Iris pigment epithelial cell (primary cell): ENCODE data around the gene ZNF532.

Source experiments
- DNase-seq: peaks from one replicate; pipeline ENCODE4 v3.0.0-alpha.2; 2011; ENCODE audit warnings: low read depth

Gene ZNF532

DNA sequence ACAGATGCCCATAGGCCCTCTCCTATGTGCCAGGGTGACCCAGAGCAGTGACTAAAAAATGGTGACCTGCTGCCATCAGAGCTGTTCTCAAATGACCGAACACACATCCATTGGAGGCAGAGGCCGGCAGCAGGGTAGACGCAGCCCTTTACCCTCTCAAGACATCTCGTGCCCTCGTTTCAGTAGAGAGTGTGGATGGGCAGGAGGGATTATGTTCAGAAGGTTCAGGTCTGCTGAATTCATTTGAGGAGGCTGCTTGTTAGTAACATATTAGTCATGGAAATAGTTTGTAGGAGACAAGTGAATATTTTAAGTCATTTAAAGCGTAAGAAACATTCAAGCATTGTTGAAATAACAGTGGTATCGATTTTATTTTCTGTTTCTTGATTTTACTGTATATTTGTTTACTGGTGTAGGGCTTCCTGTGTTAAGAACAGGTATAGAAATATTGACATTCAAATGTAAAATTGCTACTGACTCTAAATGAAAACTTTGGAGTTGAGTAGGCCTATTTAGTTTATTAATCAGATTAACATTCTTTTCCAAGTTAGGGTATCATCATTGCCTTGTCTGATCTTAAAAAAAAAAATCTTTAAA, 82.6 kb downstream of the ZNF532 start:
- no peak for DNase-seq

DNA sequence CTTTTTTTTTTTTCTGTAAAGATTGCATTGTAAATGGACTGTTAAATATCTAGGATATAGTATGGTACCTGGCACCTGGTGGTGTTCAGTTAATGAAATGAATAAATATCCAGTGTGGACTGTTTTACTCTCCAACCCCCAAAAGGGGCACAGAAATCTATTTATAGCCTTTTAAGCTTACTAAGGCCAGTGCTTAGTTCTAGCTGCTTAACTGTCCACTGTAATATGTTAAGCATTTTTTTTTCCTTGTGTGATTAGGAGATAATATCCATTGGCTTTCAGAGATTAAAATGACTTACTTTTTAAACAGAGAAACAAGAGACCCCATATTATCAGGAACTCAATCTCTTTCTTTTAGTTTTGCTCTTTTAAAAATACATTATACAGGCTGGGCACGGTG, 84.4 kb downstream of the ZNF532 start:
- DNase-seq = no peak

- DNase-seq = no peak
These were observed 87.5 kb downstream of the ZNF532 start for GRCh38 chr18:58951986-58952702.

GRCh38 chr18:58952858-58953257, 88.2 kb downstream of the ZNF532 start:
- no peak for DNase-seq

DNA sequence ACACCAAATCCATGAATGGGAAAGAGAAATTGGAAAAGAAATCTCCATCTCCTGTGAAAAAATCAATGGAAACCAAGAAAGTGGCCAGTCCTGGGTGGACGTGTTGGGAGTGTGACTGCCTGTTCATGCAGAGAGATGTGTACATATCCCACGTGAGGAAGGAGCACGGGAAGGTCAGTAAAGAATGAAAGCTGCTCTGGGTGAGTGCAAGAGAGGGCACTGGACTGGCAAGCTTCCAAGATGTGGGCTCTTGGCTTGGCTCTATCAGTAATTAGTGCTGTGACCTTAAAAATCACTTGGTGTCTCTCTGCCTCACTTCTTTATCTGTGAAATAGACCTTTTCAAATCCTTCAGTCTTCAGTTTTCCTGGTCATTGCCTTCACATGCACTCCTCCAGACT, 89.0 kb downstream of the ZNF532 start:
- DNase-seq = no peak

DNA sequence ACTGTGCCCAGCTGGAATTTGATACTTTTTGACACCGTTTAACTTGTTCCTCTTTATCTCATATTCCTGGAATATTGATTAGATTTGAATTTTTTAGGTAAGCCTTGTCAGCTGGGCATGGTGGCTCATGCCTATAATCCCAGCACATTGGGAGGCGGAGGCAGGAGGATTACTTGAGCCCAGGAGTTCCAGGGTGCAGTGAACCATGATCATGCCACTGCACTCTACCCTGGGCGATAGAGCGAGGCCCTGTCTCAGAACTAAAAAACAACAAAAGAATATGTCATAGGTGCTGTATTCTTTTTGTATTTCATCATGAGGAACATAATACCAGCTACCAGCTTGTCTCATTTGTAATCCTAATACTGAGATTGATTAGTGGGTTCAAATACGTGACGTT, 90.3 kb downstream of the ZNF532 start:
- DNase-seq = no peak

DNA sequence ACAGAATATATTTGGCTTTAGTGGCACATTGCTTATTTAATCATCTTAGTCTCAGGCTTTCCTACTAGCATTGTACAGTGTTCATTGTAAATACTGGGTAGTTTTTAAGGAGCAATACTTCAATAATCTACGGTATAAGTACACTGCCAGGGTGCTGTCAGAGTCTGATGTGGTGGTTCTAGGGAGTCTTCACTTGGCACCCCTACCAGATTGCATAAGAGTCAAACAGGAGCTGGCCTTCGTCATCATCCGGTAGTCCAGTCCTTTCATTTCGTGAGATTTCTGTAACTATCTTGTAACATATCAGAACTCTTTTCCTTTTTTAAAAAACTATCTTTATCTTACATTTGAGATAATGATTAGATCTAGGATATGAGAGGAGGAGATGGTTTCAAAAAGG, 91.1 kb downstream of the ZNF532 start:
- no peak for DNase-seq

DNA sequence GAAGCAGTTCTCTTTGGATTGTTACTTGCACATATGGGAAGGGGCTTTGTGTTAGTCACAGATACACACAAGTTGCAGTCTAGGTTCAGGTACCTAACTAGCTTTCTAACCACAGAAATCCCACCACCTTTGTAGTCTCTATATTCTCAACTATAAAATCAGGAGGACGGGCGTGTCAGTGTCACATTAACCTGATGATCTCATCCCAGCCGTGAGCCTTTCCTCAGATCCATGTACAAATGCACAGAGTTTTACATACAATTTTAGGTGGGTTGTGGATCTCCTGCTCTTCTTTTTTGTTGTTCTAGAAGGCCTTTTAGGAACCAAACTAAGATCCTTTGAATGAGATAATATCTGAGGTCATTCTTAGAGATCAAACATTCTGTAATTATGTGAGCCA, 94.0 kb downstream of the ZNF532 start:
- DNase-seq = no peak

GRCh38 chr18:58960508-58960907, 95.8 kb downstream of the ZNF532 start:
- DNase-seq = no peak

- DNase-seq = no peak
These were observed 96.5 kb downstream of the ZNF532 start for GRCh38 chr18:58960946-58961722.

DNA sequence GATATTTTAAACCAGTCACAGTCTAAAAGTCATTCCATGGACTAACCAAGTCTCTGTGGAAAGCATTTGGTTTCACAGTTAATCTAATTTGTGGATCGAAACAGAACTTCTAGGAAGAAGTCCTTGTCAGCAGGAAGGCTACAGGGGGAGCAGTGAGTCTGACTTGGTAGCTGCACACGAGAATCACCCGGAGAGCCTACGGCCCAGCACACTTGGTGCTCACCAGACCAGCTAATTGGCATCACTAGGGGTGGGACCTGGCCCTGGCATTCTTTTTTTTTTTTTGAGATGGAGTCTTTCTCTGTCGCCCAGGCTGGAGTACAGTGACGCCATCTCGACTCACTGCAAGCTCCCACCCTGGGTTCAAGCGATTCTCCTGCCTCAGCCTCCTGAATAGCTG, 97.7 kb downstream of the ZNF532 start:
- no peak for DNase-seq

GRCh38 chr18:58965291-58966004, 100.8 kb downstream of the ZNF532 start:
- no peak for DNase-seq

GRCh38 chr18:58966005-58966677, 101.5 kb downstream of the ZNF532 start:
- no peak for DNase-seq

DNA sequence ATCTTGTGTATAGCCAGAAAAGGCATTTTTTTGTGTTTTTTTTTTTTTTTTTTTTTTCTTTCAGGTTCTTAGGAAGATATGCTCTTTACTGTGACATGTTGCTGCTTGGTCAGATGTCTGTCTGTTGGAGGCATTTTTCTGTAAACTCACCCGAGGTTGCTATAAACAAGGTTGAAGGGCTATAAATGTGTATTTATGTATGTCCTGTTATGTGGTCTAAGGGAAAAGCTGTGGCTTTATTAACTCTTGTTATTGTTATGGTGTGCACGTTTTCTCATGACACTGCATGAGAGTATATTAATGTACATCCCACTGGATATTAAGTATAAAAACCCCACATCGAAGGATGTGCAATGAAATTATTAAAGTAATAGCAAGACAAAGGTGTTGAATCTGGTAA, 102.0 kb downstream of the ZNF532 start:
- DNase-seq = no peak

DNA sequence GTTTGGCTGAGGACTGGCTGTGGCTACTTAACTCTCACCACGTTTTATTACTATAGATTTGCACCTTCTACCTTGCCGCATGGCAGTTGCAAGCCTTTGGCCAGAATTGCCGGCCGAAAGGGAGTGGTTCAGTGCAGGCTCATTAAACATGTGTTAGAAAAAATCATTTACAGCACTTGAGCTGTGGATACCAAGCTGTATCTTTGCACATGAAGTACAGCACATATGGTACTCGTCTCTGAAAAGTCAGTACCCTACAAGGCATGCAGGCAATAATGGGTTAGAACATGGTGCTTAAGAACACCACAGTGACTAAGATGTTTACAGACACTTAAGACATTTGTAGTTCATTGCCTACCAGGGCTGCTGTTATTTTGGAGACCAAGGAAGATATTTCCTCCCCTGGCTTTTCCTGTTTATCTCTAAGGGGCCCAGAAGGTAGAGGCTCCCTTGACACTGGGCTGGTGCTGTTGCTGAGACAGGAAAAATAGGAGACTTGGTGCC, 103.1 kb downstream of the ZNF532 start:
- peak; percentile 60 for DNase-seq

- no peak for DNase-seq
These were observed 106.5 kb downstream of the ZNF532 start for GRCh38 chr18:58970943-58971790.

DNA sequence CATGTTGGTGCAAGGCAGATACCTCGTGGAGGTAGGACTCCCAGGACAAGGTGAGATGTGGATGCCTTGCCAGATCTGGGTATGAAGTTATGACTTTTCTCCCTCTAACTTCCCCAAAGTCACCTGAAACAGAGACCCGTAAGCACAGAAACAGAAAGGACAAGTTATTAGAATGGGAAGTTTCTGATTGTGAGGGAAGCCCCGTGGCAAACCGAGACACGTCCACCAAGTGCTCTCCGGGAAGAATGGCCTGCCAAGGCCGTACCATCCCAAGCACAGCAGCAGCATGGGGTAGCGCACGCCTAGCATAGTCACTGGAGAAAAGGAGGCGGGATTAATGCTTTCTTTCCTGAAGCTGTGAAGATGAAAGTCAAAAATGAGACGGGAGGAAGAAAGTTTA, 110.6 kb downstream of the ZNF532 start:
- peak; percentile 34 for DNase-seq

- DNase-seq = no peak
These were observed 111.1 kb downstream of the ZNF532 start for GRCh38 chr18:58975781-58976180.

GRCh38 chr18:58977223-58977622, 112.5 kb downstream of the ZNF532 start:
- DNase-seq = peak; percentile 60

- no peak for DNase-seq
These were observed 113.1 kb downstream of the ZNF532 start for GRCh38 chr18:58977801-58978200.

DNA sequence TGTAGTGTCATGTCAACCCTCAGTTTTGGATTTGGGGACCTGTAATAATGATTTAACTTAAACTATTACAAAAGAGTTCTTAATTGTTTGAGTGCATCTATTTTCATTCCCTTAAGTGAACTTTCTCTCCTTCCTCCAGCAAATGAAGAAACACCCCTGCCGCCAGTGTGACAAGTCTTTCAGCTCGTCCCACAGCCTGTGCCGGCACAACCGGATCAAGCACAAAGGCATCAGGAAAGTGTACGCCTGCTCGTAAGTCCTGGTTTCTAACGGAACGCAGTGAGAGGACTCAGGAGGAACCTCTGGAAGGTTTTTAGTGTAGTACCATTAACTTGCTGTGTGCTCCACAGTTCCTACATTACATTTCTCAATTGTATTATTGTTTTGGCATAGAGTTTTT, 114.2 kb downstream of the ZNF532 start:
- no peak for DNase-seq
